Measurements from ENCODE around the gene C2.
A peak's percentile ranks its signal among the peaks of the same experiment; 100 is the strongest.

Gene C2

GRCh38 chr6:31958741-31959739 is 31.5 kb downstream of the C2 start, which contains the start of the genes NELFE and SKIC2:
TSS of gene NELFE (minus strand) at chr6:31958971. CDS start at chr6:31958446, 525 bp downstream.
TSS of gene SKIC2 (plus strand) at chr6:31959175. CDS start at chr6:31959193, 18 bp downstream.
- H3K27ac ChIP-seq (replicated peaks) = peak within 1 kb of the TSS; percentile 82
- peak; percentile 98 for DNase-seq (ENCODE audit: low read depth in 1 of 2, low spot score in 1 of 2)
- TF ChIP-seq CTCF (IDR thresholded peaks at IDR 0.05; ENCODE audit: insufficient read depth, low read length) (no peak), GABPA (IDR thresholded peaks at IDR 0.05; ENCODE audit: low read depth) (peak; percentile 92), REST (IDR thresholded peaks at IDR 0.05; ENCODE audit: insufficient replicate concordance, low read depth) (peak; percentile 21), POLR2AphosphoS5 (IDR thresholded peaks at IDR 0.05; ENCODE audit: low read depth) (peak; percentile 69), SPI1 (IDR thresholded peaks at IDR 0.05; ENCODE audit: borderline replicate concordance, low read depth) (peak; percentile 68; the same call in 1 of the 2 replicates)
- no peaks in the 10 kb centered on the region for H3K27me3 ChIP-seq (ENCODE audit: insufficient read depth, poor library complexity, severe bottlenecking)
- H3K4me3 ChIP-seq (replicated peaks; ENCODE audit: insufficient read depth, low read length) = peak within 1 kb of the TSS; percentile 74

- Histone ChIP-seq H3K27me3 (ENCODE audit: insufficient read depth, poor library complexity, severe bottlenecking) (no peaks in the 10 kb centered on the region), H3K27ac (replicated peaks) (no peak overlapping the region), H3K4me3 (replicated peaks; ENCODE audit: insufficient read depth, low read length) (no peak overlapping the region)
- DNase-seq (ENCODE audit: low read depth in 1 of 2, low spot score in 1 of 2) = no peak
- TF ChIP-seq SPI1 (IDR thresholded peaks at IDR 0.05; ENCODE audit: borderline replicate concordance, low read depth) (no peak), CTCF (IDR thresholded peaks at IDR 0.05; ENCODE audit: insufficient read depth, low read length) (no peak), POLR2AphosphoS5 (IDR thresholded peaks at IDR 0.05; ENCODE audit: low read depth) (no peak), GABPA (IDR thresholded peaks at IDR 0.05; ENCODE audit: low read depth) (no peak), REST (IDR thresholded peaks at IDR 0.05; ENCODE audit: insufficient replicate concordance, low read depth) (no peak)
Observed at GRCh38 chr6:31961616-31962015, 34.1 kb downstream of the C2 start.

GRCh38 chr6:31963921-31964320 is 36.4 kb downstream of the C2 start:
- Histone ChIP-seq H3K4me3 (replicated peaks; ENCODE audit: insufficient read depth, low read length) (no peak overlapping the region), H3K27me3 (ENCODE audit: insufficient read depth, poor library complexity, severe bottlenecking) (no peaks in the 10 kb centered on the region), H3K27ac (replicated peaks) (no peak overlapping the region)
- DNase-seq (ENCODE audit: low read depth in 1 of 2, low spot score in 1 of 2) = no peak
- no peak for TF ChIP-seq POLR2AphosphoS5 (IDR thresholded peaks at IDR 0.05; ENCODE audit: low read depth)

GRCh38 chr6:31965700-31966099 is 38.2 kb downstream of the C2 start:
- DNase-seq (ENCODE audit: low read depth in 1 of 2, low spot score in 1 of 2) = no peak
- TF ChIP-seq POLR2AphosphoS5 (IDR thresholded peaks at IDR 0.05; ENCODE audit: low read depth) (no peak), CTCF (IDR thresholded peaks at IDR 0.05; ENCODE audit: insufficient read depth, low read length) (no peak), SPI1 (IDR thresholded peaks at IDR 0.05; ENCODE audit: borderline replicate concordance, low read depth) (no peak), REST (IDR thresholded peaks at IDR 0.05; ENCODE audit: insufficient replicate concordance, low read depth) (no peak), GABPA (IDR thresholded peaks at IDR 0.05; ENCODE audit: low read depth) (no peak)
- H3K27me3 ChIP-seq (ENCODE audit: insufficient read depth, poor library complexity, severe bottlenecking) = no peaks in the 10 kb centered on the region
- H3K4me3 ChIP-seq (replicated peaks; ENCODE audit: insufficient read depth, low read length) = no peak overlapping the region
- H3K27ac ChIP-seq (replicated peaks) = no peak overlapping the region
